H1 (cell line): ENCODE measurements around the gene RNF145. TPM values are rescaled to one million over a fixed set of nuclear protein-coding genes. Genes with fewer than 3 reads are reported as not detected.

Experiments used
- ATF2 ChIP-seq: IDR thresholded peaks from 2 replicates; pipeline ENCODE4 v1.6.1; 2012; ENCODE audit warnings: low read length, inconsistent platforms
- BCL11A ChIP-seq, 2 experiments: IDR thresholded peaks; one replicate each; pipeline ENCODE4 v1.6.1; 2011; ENCODE audit warnings: low read depth in 2 of 2, low read length in 2 of 2, mild to moderate bottlenecking in 2 of 2
- CBX5 ChIP-seq: fragments of 300-800, 300-1000 bp; sonication (generic); IDR thresholded peaks from 2 replicates; pipeline ENCODE4 v1.7.1; 2016; ENCODE audit warnings: antibody characterized with exemption, low read length, low read depth
- CBX8 ChIP-seq: fragments of 300-800, 300-1000 bp; sonication (generic); IDR thresholded peaks from 2 replicates; pipeline ENCODE4 v1.7.1; 2016; ENCODE audit warnings: low read depth, low read length, borderline replicate concordance
- CEBPB ChIP-seq: IDR thresholded peaks from 2 replicates; pipeline ENCODE4 v1.6.1; 2012; ENCODE audit warnings: low read depth, low read length
- CHD1 ChIP-seq: IDR thresholded peaks from 2 replicates; pipeline ENCODE4 v1.6.1; 2012; ENCODE audit warnings: low read depth, low read length, improper control_type of control experiment
- CHD2 ChIP-seq: IDR thresholded peaks from 2 replicates; pipeline ENCODE4 v1.6.1; 2012; ENCODE audit warnings: low read length, improper control_type of control experiment
- CREB1 ChIP-seq: IDR thresholded peaks from 2 replicates; pipeline ENCODE4 v1.6.1; 2012; ENCODE audit warnings: inconsistent platforms
- CTBP2 ChIP-seq: IDR thresholded peaks from 2 replicates; pipeline ENCODE4 v1.7.0; 2011; ENCODE audit warnings: borderline replicate concordance, mild to moderate bottlenecking, moderate library complexity, mixed read lengths, low read length; ENCODE audit not compliant: insufficient read depth, insufficient read length
- CTCF ChIP-seq, 3 experiments: IDR thresholded peaks; 1 replicate in 2 of 3; 2 replicates in 1 of 3; pipeline versions ENCODE4 v1.5.1 to v1.6.1; 2011; ENCODE audit warnings: low read length in 3 of 3, mild to moderate bottlenecking in 3 of 3, inconsistent platforms in 2 of 3, low read depth in 1 of 3, moderate library complexity in 1 of 3; ENCODE audit not compliant: insufficient read depth in 1 of 3; ENCODE audit errors: control extremely low read depth in 1 of 3
- FOSL1 ChIP-seq: IDR thresholded peaks from 2 replicates; pipeline ENCODE4 v1.6.1; 2011; ENCODE audit warnings: mild to moderate bottlenecking, low read depth, low read length, moderate library complexity; ENCODE audit not compliant: insufficient read depth
- GABPA ChIP-seq: IDR thresholded peaks from 2 replicates; pipeline ENCODE4 v1.6.1; 2011; ENCODE audit warnings: mild to moderate bottlenecking, low read length, moderate library complexity, borderline replicate concordance; ENCODE audit not compliant: insufficient read depth
- HDAC2 ChIP-seq, 2 experiments: fragments of 300-600 bp in 1 of 2; sonication (generic) in 1 of 2; IDR thresholded peaks; 2 replicates each; pipeline ENCODE4 v1.6.1; 2011 to 2012; ENCODE audit warnings: low read depth in 2 of 2, low read length in 2 of 2, mild to moderate bottlenecking in 2 of 2, moderate library complexity in 2 of 2, borderline replicate concordance in 1 of 2, inconsistent platforms in 1 of 2
- KDM4A ChIP-seq: IDR thresholded peaks from one replicate; pipeline ENCODE4 v1.7.1; 2012; ENCODE audit warnings: low read depth, mild to moderate bottlenecking, moderate library complexity, low read length, inconsistent platforms; ENCODE audit not compliant: severe bottlenecking
- NANOG ChIP-seq: IDR thresholded peaks from 2 replicates; pipeline ENCODE4 v1.6.1; 2011; ENCODE audit warnings: low read length, low read depth, mild to moderate bottlenecking, inconsistent platforms; ENCODE audit not compliant: insufficient read depth, poor library complexity, severe bottlenecking
- NRF1 ChIP-seq: IDR thresholded peaks from 2 replicates; pipeline ENCODE4 v1.6.1; 2011; ENCODE audit warnings: mild to moderate bottlenecking, low read depth, low read length, improper control_type of control experiment
- POLR2AphosphoS5 ChIP-seq: IDR thresholded peaks from 2 replicates; pipeline ENCODE4 v1.6.1; 2011; ENCODE audit warnings: low read depth, low read length
- RXRA ChIP-seq: IDR thresholded peaks from 2 replicates; pipeline ENCODE4 v1.6.1; 2011; ENCODE audit warnings: low read depth, mild to moderate bottlenecking, low read length, moderate library complexity; ENCODE audit not compliant: insufficient read depth
- SP4 ChIP-seq: IDR thresholded peaks from 2 replicates; pipeline ENCODE4 v1.6.1; 2012; ENCODE audit warnings: low read length, inconsistent platforms
- TAF1 ChIP-seq: IDR thresholded peaks from 2 replicates; pipeline ENCODE4 v1.6.1; 2011; ENCODE audit warnings: mild to moderate bottlenecking, low read depth, low read length
- polyA plus RNA-seq, 7 experiments: library from polyadenylated mRNA; depleted of rRNA in 3 of 7; stranded (reverse) in 5 of 7; unstranded in 2 of 7; fragments of >200 nt in 5 of 7; fragments of 200-250 nt in 2 of 7; gene quantifications; 1 replicate in 5 of 7; 2 replicates in 1 of 7; 4 replicates in 1 of 7; pipeline versions ENCODE4 v1.2.1 to v1.2.3, GENCODE V29; 2011 to 2013; ENCODE audit warnings: missing spikeins in 2 of 7, mixed read lengths in 2 of 7
- total RNA-seq: library from RNA; stranded (reverse); fragmentation: NEBNext Ultra II Directional; extraction: Animal tissue kit (Norgen Biotek cat#: 25700); gene quantifications from 2 replicates; pipeline ENCODE4 v1.2.1, GENCODE V29; 2021

RNF145 gene
- total and polyA plus RNA-seq, 2 of the 8 experiments (the other 6 are each of a cell fraction or from before 2014, with no cell fraction given): 34.2 to 72.5 TPM

- TF ChIP-seq CTCF (IDR thresholded peaks at IDR 0.05; ENCODE audit: control extremely low read depth in 1 of 3, insufficient read depth in 1 of 3, low read depth in 1 of 3, low read length in 3 of 3) (no peak), ATF2 (no peak), FOSL1 (no peak), CHD1 (no peak), CHD2 (no peak), RXRA (no peak), TAF1 (no peak), CBX5 (no peak), GABPA (no peak), CREB1 (no peak), NANOG (no peak), POLR2AphosphoS5 (peak; percentile 22; the same call in 1 of the 2 replicates), CTBP2 (no peak), NRF1 (peak; percentile 57), CEBPB (no peak), SP4 (no peak), KDM4A (peak; percentile 97), CBX8 (no peak), HDAC2 (IDR thresholded peaks at IDR 0.05; ENCODE audit: borderline replicate concordance in 1 of 2, low read depth in 2 of 2, low read length in 2 of 2) (peak in 1 of 2 experiments; percentile 83; a peak in 2 of 4 replicates), BCL11A (IDR thresholded peaks at IDR 0.05; ENCODE audit: low read depth in 2 of 2, low read length in 2 of 2) (no peak)
Measured at GRCh38 chr5:159209438-159210209, at the start of gene RNF145 (continued).
